Activated T-helper 2 cell treated with anti-CD3 and anti-CD28 coated beads, Interferon-gamma antibody, Interleukin-2, Interleukin-4, amounts not matched to agents 10 μg/mL and 5 μg/mL and 100 μg/mL, durations not matched to agents 14 hours and 24 hours and 36 hours (primary cell): ENCODE data around the gene RHO. TPM values are rescaled to one million over a fixed set of nuclear protein-coding genes. Genes with fewer than 3 reads are reported as not detected.
"Not testable (repeated sequence)": the region's sequence is repeated elsewhere in the genome, so short reads cannot be mapped to it uniquely, and the experiment has no call there.

Experiments used
- DNase-seq: peaks from one replicate; pipeline ENCODE4 v3.0.0; 2021; ENCODE audit warnings: low spot score
- H3K27ac Mint-ChIP-seq: one replicate; pipeline ENCODE4 v1.8.0; 2021; ENCODE audit warnings: mixed read lengths
- H3K27me3 Mint-ChIP-seq: one replicate; pipeline ENCODE4 v1.8.0; 2021; ENCODE audit warnings: low read depth, mixed read lengths
- H3K36me3 Mint-ChIP-seq: one replicate; pipeline ENCODE4 v1.8.0; 2021; ENCODE audit warnings: low read depth, mixed read lengths
- H3K4me1 Mint-ChIP-seq: one replicate; pipeline ENCODE4 v1.8.0; 2021; ENCODE audit warnings: low read depth, mixed read lengths
- H3K4me3 Mint-ChIP-seq: one replicate; pipeline ENCODE4 v1.8.0; 2021; ENCODE audit warnings: low read depth, mild to moderate bottlenecking, moderate library complexity, mixed read lengths
- H3K9me3 Mint-ChIP-seq: one replicate; pipeline ENCODE4 v1.8.0; 2021; ENCODE audit warnings: mixed read lengths
- intact Hi-C: fragments of 100-400 bp; cut with micrococcal nuclease; formaldehyde crosslinking; loops from one replicate; pipeline ENCODE4 v1.15.1; 2023
- total RNA-seq: library from RNA; stranded (reverse); gene quantifications from 2 replicates; pipeline ENCODE4 v1.2.3, GENCODE V29; 2022

Gene RHO
- total RNA-seq, 1 donor from 2014 or later = not detected

- intact Hi-C loops = no loop called here
- Mint-ChIP-seq H3K4me1 (no peaks in the 10 kb centered on the region), H3K4me3 (no peak overlapping the region), H3K27ac (no peak overlapping the region), H3K9me3 (no peaks in the 10 kb centered on the region), H3K36me3 (no peaks in the 10 kb centered on the region), H3K27me3 (no peaks in the 10 kb centered on the region)
- DNase-seq = no peak
Measured at GRCh38 chr3:129543999-129544398, 15.6 kb downstream of the RHO start.

GRCh38 chr3:129545951-129546350 lies 17.5 kb downstream of the RHO start:
- H3K4me3 Mint-ChIP-seq, intact Hi-C loops, H3K27ac Mint-ChIP-seq, H3K27me3 Mint-ChIP-seq, H3K4me1 Mint-ChIP-seq, DNase-seq, H3K9me3 Mint-ChIP-seq, H3K36me3 Mint-ChIP-seq: not testable (repeated sequence)

- no peaks in the 10 kb centered on the region for H3K36me3 Mint-ChIP-seq
- no peaks in the 10 kb centered on the region for H3K9me3 Mint-ChIP-seq
- no peak for DNase-seq
- peaks cover 4% of the 10 kb centered on the region for H3K27me3 Mint-ChIP-seq
- intact Hi-C loops = no loop called here
- H3K4me3 Mint-ChIP-seq = no peak overlapping the region
- no peak overlapping the region for H3K27ac Mint-ChIP-seq
- no peaks in the 10 kb centered on the region for H3K4me1 Mint-ChIP-seq
Measured at GRCh38 chr3:129547241-129547640, 18.8 kb downstream of the RHO start.

GRCh38 chr3:129548104-129548965 lies 19.9 kb downstream of the RHO start:
- DNase-seq = no peak
- no peak overlapping the region for H3K4me3 Mint-ChIP-seq
- intact Hi-C loops = no loop called here
- no peaks in the 10 kb centered on the region for H3K36me3 Mint-ChIP-seq
- no peak overlapping the region for H3K27ac Mint-ChIP-seq
- no peaks in the 10 kb centered on the region for H3K9me3 Mint-ChIP-seq
- H3K4me1 Mint-ChIP-seq = no peaks in the 10 kb centered on the region
- H3K27me3 Mint-ChIP-seq = peaks cover 4% of the 10 kb centered on the region

GRCh38 chr3:129549006-129549800 lies 20.8 kb downstream of the RHO start:
- intact Hi-C loops = no loop called here
- H3K27me3 Mint-ChIP-seq = peaks cover 8% of the 10 kb centered on the region
- no peaks in the 10 kb centered on the region for H3K36me3 Mint-ChIP-seq
- DNase-seq = no peak
- H3K9me3 Mint-ChIP-seq = no peaks in the 10 kb centered on the region
- peaks cover 6% of the 10 kb centered on the region for H3K4me1 Mint-ChIP-seq
- no peak overlapping the region for H3K4me3 Mint-ChIP-seq
- no peak overlapping the region for H3K27ac Mint-ChIP-seq

GRCh38 chr3:129549805-129550204 lies 21.4 kb downstream of the RHO start:
- no peaks in the 10 kb centered on the region for H3K36me3 Mint-ChIP-seq
- no peak for DNase-seq
- H3K27me3 Mint-ChIP-seq = peaks cover 10% of the 10 kb centered on the region
- intact Hi-C loops = no loop called here
- no peak overlapping the region for H3K4me3 Mint-ChIP-seq
- H3K27ac Mint-ChIP-seq = no peak overlapping the region
- H3K9me3 Mint-ChIP-seq = no peaks in the 10 kb centered on the region
- H3K4me1 Mint-ChIP-seq = peaks cover 9% of the 10 kb centered on the region

GRCh38 chr3:129552287-129553050 lies 24.0 kb downstream of the RHO start:
- no peak overlapping the region for H3K27ac Mint-ChIP-seq
- peaks cover 10% of the 10 kb centered on the region for H3K27me3 Mint-ChIP-seq
- intact Hi-C loops = no loop called here
- no peak for DNase-seq
- H3K9me3 Mint-ChIP-seq = no peaks in the 10 kb centered on the region
- H3K4me1 Mint-ChIP-seq = peaks cover 9% of the 10 kb centered on the region
- no peak overlapping the region for H3K4me3 Mint-ChIP-seq
- H3K36me3 Mint-ChIP-seq = no peaks in the 10 kb centered on the region

- no peak overlapping the region for H3K4me3 Mint-ChIP-seq
- no peak overlapping the region for H3K27ac Mint-ChIP-seq
- peaks cover 9% of the 10 kb centered on the region for H3K4me1 Mint-ChIP-seq
- intact Hi-C loops = no loop called here
- DNase-seq = no peak
- peaks cover 10% of the 10 kb centered on the region for H3K27me3 Mint-ChIP-seq
- H3K36me3 Mint-ChIP-seq = no peaks in the 10 kb centered on the region
- H3K9me3 Mint-ChIP-seq = no peaks in the 10 kb centered on the region
Measured at GRCh38 chr3:129553171-129553570, 24.7 kb downstream of the RHO start.

- no peaks in the 10 kb centered on the region for H3K9me3 Mint-ChIP-seq
- intact Hi-C loops = no loop called here
- no peak overlapping the region for H3K27ac Mint-ChIP-seq
- H3K4me3 Mint-ChIP-seq = no peak overlapping the region
- peaks cover 9% of the 10 kb centered on the region for H3K4me1 Mint-ChIP-seq
- no peak for DNase-seq
- peaks cover 10% of the 10 kb centered on the region for H3K27me3 Mint-ChIP-seq
- no peaks in the 10 kb centered on the region for H3K36me3 Mint-ChIP-seq
Measured at GRCh38 chr3:129553719-129554118, 25.3 kb downstream of the RHO start.

- no peak for DNase-seq
- Mint-ChIP-seq H3K9me3 (no peaks in the 10 kb centered on the region), H3K36me3 (no peaks in the 10 kb centered on the region), H3K27ac (no peak overlapping the region), H3K27me3 (peaks cover 10% of the 10 kb centered on the region), H3K4me3 (no peak overlapping the region), H3K4me1 (peaks cover 9% of the 10 kb centered on the region)
- intact Hi-C loops = no loop called here
Measured at GRCh38 chr3:129554356-129555152, 26.1 kb downstream of the RHO start.

- Mint-ChIP-seq H3K4me1 (peaks cover 9% of the 10 kb centered on the region), H3K4me3 (no peak overlapping the region), H3K36me3 (no peaks in the 10 kb centered on the region), H3K27ac (no peak overlapping the region), H3K27me3 (peaks cover 10% of the 10 kb centered on the region), H3K9me3 (no peaks in the 10 kb centered on the region)
- DNase-seq = no peak
- intact Hi-C loops = no loop called here
Measured at GRCh38 chr3:129555153-129555550, 26.7 kb downstream of the RHO start.
